HG03520 (cell line): ENCODE data around the gene PRAMEF1.
"Not testable (repeated sequence)": the region's sequence is repeated elsewhere in the genome, so short reads cannot be mapped to it uniquely, and the experiment has no call there.

Experiments used
- ATAC-seq: cut with Tn5 transposase; IDR thresholded peaks from one replicate; pipeline ENCODE4 v1.9.1; 2021; ENCODE audit warnings: mild to moderate bottlenecking, moderate library complexity; ENCODE audit not compliant: unreplicated experiment

PRAMEF1 gene

GRCh38 chr1:12774801-12775345, 16.3 kb upstream of the PRAMEF1 start:
- ATAC-seq, result no peak

GRCh38 chr1:12775443-12775842, 15.8 kb upstream of the PRAMEF1 start:
- no peak for ATAC-seq

- ATAC-seq, result no peak
Observed at GRCh38 chr1:12776801-12777557, 14.2 kb upstream of the PRAMEF1 start.

GRCh38 chr1:12778061-12778460, 13.1 kb upstream of the PRAMEF1 start:
- no peak for ATAC-seq

- no peak for ATAC-seq
Observed at GRCh38 chr1:12778907-12779306, 12.3 kb upstream of the PRAMEF1 start.

- ATAC-seq, result not testable (repeated sequence)
Observed at GRCh38 chr1:12781488-12781887, 9.7 kb upstream of the PRAMEF1 start.

GRCh38 chr1:12783783-12784182, 7.4 kb upstream of the PRAMEF1 start:
- not testable (repeated sequence) for ATAC-seq

GRCh38 chr1:12784729-12785128, 6.5 kb upstream of the PRAMEF1 start:
- not testable (repeated sequence) for ATAC-seq

GRCh38 chr1:12798911-12799310, 7.7 kb downstream of the PRAMEF1 start:
- no peak for ATAC-seq

GRCh38 chr1:12799730-12800129, 8.5 kb downstream of the PRAMEF1 start:
- no peak for ATAC-seq

GRCh38 chr1:12809933-12810332, 18.7 kb downstream of the PRAMEF1 start:
- ATAC-seq, result no peak

GRCh38 chr1:12810691-12811408, 19.7 kb downstream of the PRAMEF1 start:
- ATAC-seq, result no peak

GRCh38 chr1:12811409-12811784, 20.2 kb downstream of the PRAMEF1 start:
- ATAC-seq, result no peak

- not testable (repeated sequence) for ATAC-seq
Observed at GRCh38 chr1:12819061-12819460, 27.9 kb downstream of the PRAMEF1 start.

- not testable (repeated sequence) for ATAC-seq
Observed at GRCh38 chr1:12831310-12831709, 40.1 kb downstream of the PRAMEF1 start, which contains the start of gene PRAMEF11. Gene PRAMEF11, minus strand, starts transcription at chr1:12831410. Its CDS starts 2,621 bp downstream, at chr1:12828789.

- not testable (repeated sequence) for ATAC-seq
Observed at GRCh38 chr1:12833251-12833650, 42.1 kb downstream of the PRAMEF1 start.
